HEK293T (cell line): Measurements from ENCODE around the gene CPNE6.

Experiments
- CTCF ChIA-PET: fragments of 350-600 bp; formaldehyde crosslinking; extraction: SDS; loops from one replicate; lab custom pipeline; 2021; ENCODE audit warnings: antibody characterized with exemption, inconsistent platforms; lab: Yijun Ruan, JAX
- POLR2A ChIA-PET: fragments of 350-600 bp; formaldehyde crosslinking; extraction: SDS; loops from one replicate; lab custom pipeline; 2020; ENCODE audit warnings: antibody characterized with exemption, inconsistent platforms; lab: Yijun Ruan, JAX
- DNase-seq: peaks from one replicate; pipeline ENCODE4 v3.0.0; 2012; ENCODE audit warnings: mixed read lengths; ENCODE audit errors: extremely low spot score
- ARNT ChIP-seq: fragments of 450-650 bp; IDR thresholded peaks from 2 replicates; pipeline ENCODE4 v1.6.1; 2017; ENCODE audit warnings: mild to moderate bottlenecking
- BHLHE40 ChIP-seq: fragments of 450-650 bp; IDR thresholded peaks from 2 replicates; pipeline ENCODE4 v1.6.1; 2016; ENCODE audit warnings: mild to moderate bottlenecking, moderate library complexity, borderline replicate concordance
- CTBP1 ChIP-seq: fragments of 450-650 bp; IDR thresholded peaks from 2 replicates; pipeline ENCODE4 v1.6.1; 2016; ENCODE audit warnings: borderline replicate concordance
- ELF4 ChIP-seq: fragments of 450-650 bp; IDR thresholded peaks from 2 replicates; pipeline ENCODE4 v1.6.1; 2017; ENCODE audit warnings: antibody characterized with exemption
- FOXA1 ChIP-seq: fragments of 450-650 bp; IDR thresholded peaks from 2 replicates; pipeline ENCODE4 v1.6.1; 2016; ENCODE audit warnings: mild to moderate bottlenecking
- FOXK2 ChIP-seq: fragments of 450-650 bp; IDR thresholded peaks from 2 replicates; pipeline ENCODE4 v1.6.1; 2016; ENCODE audit warnings: mild to moderate bottlenecking
- FOXM1 ChIP-seq: fragments of 450-650 bp; IDR thresholded peaks from 2 replicates; pipeline ENCODE4 v1.6.1; 2017; ENCODE audit warnings: mild to moderate bottlenecking, borderline replicate concordance
- HDGF ChIP-seq: fragments of 450-650 bp; IDR thresholded peaks from 2 replicates; pipeline ENCODE4 v1.6.1; 2017; ENCODE audit warnings: antibody characterized with exemption, borderline replicate concordance
- L3MBTL2 ChIP-seq: fragments of 450-650 bp; conservative IDR thresholded peaks from 2 replicates; pipeline ENCODE4 v1.6.1; 2016; ENCODE audit warnings: mild to moderate bottlenecking
- LEF1 ChIP-seq: fragments of 450-650 bp; IDR thresholded peaks from 2 replicates; pipeline ENCODE4 v1.6.1; 2017; ENCODE audit warnings: mild to moderate bottlenecking, borderline replicate concordance
- NFRKB ChIP-seq: fragments of 450-650 bp; IDR thresholded peaks from 2 replicates; pipeline ENCODE4 v1.6.1; 2016; ENCODE audit warnings: mild to moderate bottlenecking, moderate library complexity
- PKNOX1 ChIP-seq: fragments of 450-650 bp; IDR thresholded peaks from 2 replicates; pipeline ENCODE4 v1.6.1; 2016
- SP1 ChIP-seq: fragments of 450-650 bp; IDR thresholded peaks from 2 replicates; pipeline ENCODE4 v1.6.1; 2017
- SUZ12 ChIP-seq: fragments of 450-650 bp; IDR thresholded peaks from 2 replicates; pipeline ENCODE4 v1.6.1; 2016; ENCODE audit warnings: mild to moderate bottlenecking
- TARDBP ChIP-seq: fragments of 450-650 bp; IDR thresholded peaks from 2 replicates; pipeline ENCODE4 v1.6.1; 2016
- ZNF384 ChIP-seq: fragments of 450-650 bp; IDR thresholded peaks from 2 replicates; pipeline ENCODE4 v1.6.1; 2016

The CPNE6 gene

DNA sequence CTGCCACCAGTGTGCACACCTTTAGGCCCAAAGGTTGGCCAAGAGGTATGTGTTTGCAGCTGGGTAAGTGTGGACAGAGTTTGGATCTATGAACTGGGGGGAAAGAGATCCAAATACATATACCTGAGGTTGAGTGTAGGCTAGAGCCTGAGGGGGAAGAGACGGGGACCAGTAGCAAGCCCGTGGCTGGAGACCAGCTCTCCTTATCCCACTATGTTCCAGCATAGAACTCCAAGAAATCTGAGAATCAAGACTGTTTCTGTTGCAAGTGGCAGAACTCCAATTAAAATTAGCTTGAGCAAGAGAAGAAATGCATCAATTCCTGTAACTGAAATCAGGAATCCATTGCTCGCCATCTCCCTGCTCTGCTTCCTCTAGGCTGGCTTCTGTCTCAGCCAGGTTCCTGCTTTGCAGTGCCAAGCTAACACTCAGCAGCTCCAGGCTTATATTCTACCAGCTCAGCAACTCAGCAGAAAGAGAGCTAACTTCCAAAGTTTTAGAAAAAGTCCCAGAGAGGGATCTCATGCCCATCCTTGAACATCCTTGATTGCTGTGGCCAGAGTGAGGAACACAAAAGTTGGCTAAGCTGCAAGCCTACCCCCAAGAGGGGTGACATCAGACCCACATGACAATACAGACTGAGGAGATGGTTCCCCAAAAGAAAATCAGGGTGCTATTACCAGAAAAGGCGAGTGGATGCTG lies 21.3 kb downstream of the CPNE6 start:
- TF ChIP-seq ARNT (no peak), HDGF (no peak), L3MBTL2 (no peak), FOXA1 (no peak), TARDBP (no peak), CTBP1 (no peak), FOXK2 (no peak), LEF1 (no peak), SP1 (no peak), BHLHE40 (no peak), NFRKB (no peak), PKNOX1 (no peak), SUZ12 (no peak), ELF4 (no peak), ZNF384 (no peak), FOXM1 (no peak)
- no peak for DNase-seq
- POLR2A ChIA-PET: interaction anchor here (1.0 to 8.8 kb wide), 13 partner anchors 8 to 55 kb away, joined by 4 to 162 read pairs (median 22); partner anchors contain the start of genes CARMIL3, DCAF11, EMC9 and NRL
- CTCF ChIA-PET: interaction anchor here (0.6 to 8.4 kb wide), 9 partner anchors 12 to 76 kb away, joined by 3 to 153 read pairs (median 3); partner anchors contain the start of genes CARMIL3, DCAF11 and NRL

GRCh38 chr14:24093207-24093900 lies 22.0 kb downstream of the CPNE6 start:
- ChIA-PET POLR2A (interaction anchor here (0.6 to 8.8 kb wide), 28 partner anchors 8 to 999 kb away, joined by 3 to 162 read pairs (median 6); partner anchors contain the start of genes ACIN1, C14orf119, CARMIL3 and CHMP4A), CTCF (interaction anchor here (0.8 to 8.4 kb wide), 8 partner anchors 12 to 42 kb away, joined by 3 to 153 read pairs (median 4); partner anchors contain the start of gene CARMIL3)
- TF ChIP-seq ARNT: no peak
- DNase-seq: no peak

DNA sequence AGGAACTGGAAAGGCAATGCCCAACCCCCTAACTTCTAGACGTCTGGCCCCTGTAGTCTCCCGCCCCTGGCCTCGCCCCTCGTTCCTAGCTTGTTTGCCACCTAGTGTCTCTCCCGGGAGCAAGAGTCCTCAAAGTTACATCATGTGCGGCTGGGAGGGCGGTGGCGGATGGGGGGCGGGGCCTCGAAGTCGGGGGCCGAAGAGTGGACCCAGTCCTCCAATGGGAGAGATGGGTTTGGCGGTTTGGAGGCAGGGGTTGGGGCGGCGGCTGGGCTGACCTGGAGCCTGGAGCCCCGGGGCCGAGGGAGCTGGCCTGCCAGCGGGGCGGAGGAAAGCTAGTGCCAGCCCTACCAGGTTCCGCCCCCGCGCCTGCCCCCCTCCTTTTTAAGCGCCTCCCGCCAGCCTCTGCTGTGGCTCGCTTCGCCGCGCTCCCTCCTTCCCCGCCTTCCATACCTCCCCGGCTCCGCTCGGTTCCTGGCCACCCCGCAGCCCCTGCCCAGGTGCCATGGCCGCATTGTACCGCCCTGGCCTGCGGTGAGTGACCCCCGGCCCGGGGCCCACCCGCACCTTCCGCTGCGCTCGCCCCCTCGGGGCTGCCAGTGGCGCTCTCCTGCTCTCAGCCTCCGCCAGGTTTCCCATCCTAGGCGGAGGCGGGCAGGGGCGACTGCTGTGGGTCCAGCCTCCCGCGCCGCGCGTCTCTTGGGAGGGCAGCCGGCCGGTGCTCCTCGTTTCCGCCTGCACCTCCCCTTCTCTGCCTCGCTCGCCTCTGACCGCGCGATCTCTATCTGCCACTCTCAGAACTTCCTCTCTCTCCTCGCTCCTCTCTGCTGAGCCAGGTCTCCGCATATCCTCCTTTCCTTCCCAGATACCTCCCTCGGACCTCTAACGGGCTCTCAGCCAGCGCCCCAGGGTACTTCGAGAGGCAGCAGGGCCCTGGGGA lies 22.8 kb downstream of the CPNE6 start, which contains the start of gene PCK2:
Gene PCK2, plus strand, starts transcription at position 411 of the 940 bp plus-strand sequence. Its CDS starts 95 bp downstream, at position 506.
- CTCF ChIA-PET: interaction anchor here (0.9 to 8.4 kb wide), 5 partner anchors 14 to 67 kb away, joined by 3 to 153 read pairs (median 5); partner anchors contain the start of gene IRF9
- no peak for TF ChIP-seq ELF4
- TF ChIP-seq L3MBTL2: peak; percentile 50; the same call in 1 of the 2 replicates
- TF ChIP-seq ZNF384: no peak
- TF ChIP-seq SP1: no peak
- TF ChIP-seq HDGF: no peak
- no peak for TF ChIP-seq FOXK2
- POLR2A ChIA-PET: interaction anchor here (0.6 to 8.8 kb wide), 29 partner anchors 9 to 999 kb away, joined by 3 to 162 read pairs (median 6); partner anchors contain the start of genes ACIN1, C14orf119, CARMIL3 and CHMP4A
- DNase-seq: peak; percentile 86

DNA sequence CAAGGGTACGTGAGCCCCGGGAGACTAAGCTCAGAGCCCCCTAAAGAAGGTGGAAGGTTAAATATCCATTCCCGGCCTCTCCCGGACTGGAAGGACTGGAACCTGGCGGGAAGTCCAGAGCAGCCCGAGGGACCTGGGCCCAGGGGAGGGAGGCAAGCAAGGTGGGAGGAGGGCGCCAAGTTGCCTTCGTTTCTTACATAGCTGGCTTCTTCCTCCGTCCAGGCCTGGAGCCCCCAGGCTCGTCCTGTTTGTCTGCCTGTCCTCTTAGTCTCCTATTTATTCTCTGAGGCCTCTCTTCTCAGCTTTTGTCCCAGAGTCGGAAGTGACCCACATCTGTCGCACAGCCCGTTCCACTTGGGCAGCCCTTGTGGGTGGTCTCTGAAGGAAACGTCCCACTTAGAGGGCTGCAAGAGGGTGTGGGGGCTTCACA lies 23.5 kb downstream of the CPNE6 start:
- no peak for DNase-seq
- ChIA-PET CTCF (interaction anchor here (2.0 to 8.4 kb wide), 3 partner anchors 13 to 66 kb away, joined by 5 to 153 read pairs (median 28); partner anchors contain the start of gene IRF9), POLR2A (interaction anchor here (0.6 to 8.8 kb wide), 24 partner anchors 10 to 347 kb away, joined by 3 to 162 read pairs (median 6); partner anchors contain the start of genes CARMIL3, DCAF11, EMC9 and IRF9)
- no peak for TF ChIP-seq FOXM1
- TF ChIP-seq HDGF: no peak
- TF ChIP-seq NFRKB: no peak
- TF ChIP-seq SUZ12: no peak

DNA sequence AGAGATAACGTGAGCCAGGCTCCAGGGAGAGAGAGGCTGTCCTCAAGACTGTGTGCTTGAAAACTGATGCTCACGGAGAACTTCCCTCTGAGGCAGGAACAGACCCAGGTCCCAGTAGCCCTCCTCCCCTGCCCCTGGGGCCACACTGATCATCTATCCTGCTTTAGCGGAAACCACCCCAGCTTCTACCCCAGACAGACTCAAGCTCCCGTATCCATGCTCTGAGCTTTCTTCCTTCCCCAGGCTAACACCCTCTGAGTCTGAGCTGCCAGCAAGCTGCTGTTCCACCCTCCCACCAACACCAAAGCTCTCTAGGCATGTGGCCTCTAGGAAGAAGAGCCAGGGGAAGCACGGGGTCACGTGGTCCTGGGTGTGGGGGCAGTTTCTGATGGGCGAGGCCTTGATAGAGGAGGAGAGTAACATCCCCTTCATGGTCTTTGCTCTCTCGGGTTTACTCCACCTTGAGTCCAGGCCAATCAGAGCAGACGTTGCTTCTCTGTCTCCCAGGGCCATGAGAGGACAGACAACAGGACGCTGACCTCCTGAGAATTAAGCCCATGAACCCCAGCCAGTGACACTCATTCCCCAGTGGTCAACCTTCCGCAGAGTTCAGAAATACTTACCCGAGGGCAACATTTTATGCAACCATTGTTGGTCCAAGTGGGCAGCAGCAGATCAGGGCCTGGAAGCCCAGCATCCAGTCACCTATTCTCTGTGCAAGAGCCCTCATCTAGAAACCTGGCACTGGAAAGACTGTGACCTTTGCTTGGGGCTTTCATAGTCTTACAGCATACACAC lies 24.1 kb downstream of the CPNE6 start:
- CTCF ChIA-PET: interaction anchor here (2.0 to 8.4 kb wide), 3 partner anchors 12 to 65 kb away, joined by 5 to 153 read pairs (median 28); partner anchors contain the start of gene IRF9
- TF ChIP-seq L3MBTL2: peak; percentile 67
- no peak for TF ChIP-seq ZNF384
- DNase-seq: peak; percentile 25
- POLR2A ChIA-PET: interaction anchor here (0.6 to 8.8 kb wide), 18 partner anchors 10 to 346 kb away, joined by 3 to 162 read pairs (median 18); partner anchors contain the start of genes CARMIL3, DCAF11, EMC9 and IRF9
